PFSK-1 (cell line): ENCODE measurements around the gene ZNF425.

ENCODE experiments used
- FOXP2 ChIP-seq: optimal IDR thresholded peaks from 2 replicates; pipeline ENCODE3; 2011; ENCODE audit warnings: borderline replicate concordance, control low read depth, inconsistent platforms; ENCODE audit not compliant: insufficient read depth; ENCODE audit errors: extremely low read length, extremely low read depth
- POLR2AphosphoS5 ChIP-seq: IDR thresholded peaks from 2 replicates; pipeline ENCODE4 v1.6.1; 2012; ENCODE audit warnings: low read depth, mild to moderate bottlenecking, control low read depth, low read length, moderate library complexity
- REST ChIP-seq, 2 experiments: IDR thresholded peaks; 2 replicates each; pipeline versions ENCODE4 v1.6.1 to v1.8.0; 2011 to 2012; ENCODE audit warnings: low read depth in 2 of 2, low read length in 2 of 2, control low read depth in 1 of 2, inconsistent platforms in 1 of 2, mild to moderate bottlenecking in 1 of 2, moderate library complexity in 1 of 2; ENCODE audit not compliant: insufficient read depth in 1 of 2
- SIN3A ChIP-seq: IDR thresholded peaks from 2 replicates; pipeline ENCODE4 v1.6.1; 2012; ENCODE audit warnings: mild to moderate bottlenecking, low read length, moderate library complexity, borderline replicate concordance; ENCODE audit not compliant: insufficient read depth
- TAF1 ChIP-seq: IDR thresholded peaks from 2 replicates; pipeline ENCODE4 v1.6.1; 2012; ENCODE audit warnings: low read length, control low read depth, borderline replicate concordance; ENCODE audit not compliant: insufficient read depth

The ZNF425 gene

DNA sequence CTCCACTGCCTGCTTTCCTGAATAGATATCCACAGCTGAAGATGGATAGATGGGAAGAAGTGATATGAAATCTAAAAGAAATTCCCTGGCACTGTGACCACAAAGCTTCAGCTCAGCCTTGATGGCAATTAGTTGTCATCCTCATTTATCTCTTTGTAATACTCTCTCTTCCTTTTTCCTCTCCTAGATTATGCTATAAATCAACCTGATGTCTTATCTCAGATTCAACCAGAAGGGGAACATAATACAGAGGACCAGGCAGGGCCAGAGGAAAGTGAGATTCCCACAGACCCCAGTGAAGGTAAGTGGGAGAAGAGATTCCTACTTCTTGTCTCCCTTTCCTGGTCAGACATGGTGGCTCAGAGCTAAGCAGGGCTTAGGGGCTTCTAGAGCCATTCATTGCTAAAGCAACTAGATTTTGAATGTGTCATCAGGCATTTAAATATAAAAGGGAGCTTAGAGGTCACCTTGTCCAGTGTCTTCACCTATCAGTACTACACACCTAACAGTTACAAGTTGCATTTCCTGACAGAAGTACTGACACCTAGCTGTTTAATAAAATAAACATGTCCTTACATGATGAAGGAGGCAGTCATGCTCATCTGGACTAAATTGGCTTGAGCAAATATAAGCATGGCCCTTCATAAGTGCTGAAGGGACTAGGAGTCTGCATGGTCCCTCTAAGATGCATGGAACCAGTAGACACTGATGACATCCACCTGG lies 40.7 kb upstream of the ZNF425 start:
- TF ChIP-seq REST (IDR thresholded peaks at IDR 0.05; ENCODE audit: insufficient read depth in 1 of 2, low read depth in 2 of 2, low read length in 2 of 2): no peak
- no peak for TF ChIP-seq SIN3A
- no peak for TF ChIP-seq POLR2AphosphoS5
- TF ChIP-seq FOXP2: no peak
- no peak for TF ChIP-seq TAF1

DNA sequence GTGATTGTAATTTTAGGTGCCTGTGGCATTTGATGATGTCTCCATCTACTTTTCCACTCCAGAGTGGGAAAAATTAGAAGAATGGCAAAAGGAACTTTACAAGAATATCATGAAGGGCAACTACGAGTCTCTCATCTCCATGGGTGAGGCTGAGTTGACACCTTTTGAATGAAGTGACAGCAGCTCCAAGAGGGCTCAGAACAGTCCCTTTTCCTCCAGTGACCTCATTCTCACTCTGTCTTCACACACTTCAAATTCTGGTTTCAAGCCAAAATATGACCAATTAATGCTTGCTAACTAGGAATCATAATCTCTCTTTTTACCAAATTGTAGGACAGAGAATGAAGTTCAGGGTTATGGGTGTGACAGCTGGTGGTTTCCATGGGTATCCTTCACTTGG lies 40.0 kb upstream of the ZNF425 start:
- TF ChIP-seq SIN3A: no peak
- no peak for TF ChIP-seq REST (IDR thresholded peaks at IDR 0.05; ENCODE audit: insufficient read depth in 1 of 2, low read depth in 2 of 2, low read length in 2 of 2)
- TF ChIP-seq FOXP2: no peak
- TF ChIP-seq TAF1: no peak
- no peak for TF ChIP-seq POLR2AphosphoS5

DNA sequence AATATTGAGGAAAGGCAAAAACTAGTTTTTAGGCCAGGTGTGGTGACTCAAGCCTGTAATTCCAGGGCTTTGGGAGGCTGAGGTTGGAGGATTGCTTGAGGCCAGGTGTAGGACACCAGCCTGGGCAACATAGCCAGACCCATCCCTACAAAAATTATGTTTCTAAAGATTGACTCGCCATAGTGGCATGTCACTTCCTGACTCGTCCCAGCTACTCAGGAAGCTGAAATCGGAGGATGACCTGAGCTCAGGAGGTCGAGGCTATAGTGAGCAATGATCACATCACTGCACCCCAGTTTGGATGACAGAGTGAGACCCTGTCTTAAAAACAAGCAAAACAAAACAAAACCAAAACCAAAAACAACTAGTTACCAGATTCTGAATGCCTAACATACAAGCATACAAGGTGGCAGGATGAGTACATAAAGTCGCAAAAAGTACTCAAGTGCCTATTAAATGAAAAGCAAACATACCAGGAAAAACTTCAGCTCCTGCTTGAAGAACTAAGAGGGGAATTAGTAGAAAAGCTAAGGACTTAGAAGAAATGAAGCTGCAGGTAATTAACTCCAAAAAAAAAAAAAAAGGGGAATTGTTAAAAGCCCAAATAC lies 35.2 kb upstream of the ZNF425 start:
- TF ChIP-seq TAF1 (no peak), POLR2AphosphoS5 (no peak), REST (IDR thresholded peaks at IDR 0.05; ENCODE audit: insufficient read depth in 1 of 2, low read depth in 2 of 2, low read length in 2 of 2) (no peak), SIN3A (no peak), FOXP2 (no peak)

- TF ChIP-seq TAF1 (no peak), POLR2AphosphoS5 (no peak), SIN3A (no peak), FOXP2 (no peak), REST (IDR thresholded peaks at IDR 0.05; ENCODE audit: insufficient read depth in 1 of 2, low read depth in 2 of 2, low read length in 2 of 2) (no peak)
These were observed 30.8 kb upstream of the ZNF425 start for GRCh38 chr7:149156898-149157297.
